ENCODE results near the gene LDLRAD2.

DNA sequence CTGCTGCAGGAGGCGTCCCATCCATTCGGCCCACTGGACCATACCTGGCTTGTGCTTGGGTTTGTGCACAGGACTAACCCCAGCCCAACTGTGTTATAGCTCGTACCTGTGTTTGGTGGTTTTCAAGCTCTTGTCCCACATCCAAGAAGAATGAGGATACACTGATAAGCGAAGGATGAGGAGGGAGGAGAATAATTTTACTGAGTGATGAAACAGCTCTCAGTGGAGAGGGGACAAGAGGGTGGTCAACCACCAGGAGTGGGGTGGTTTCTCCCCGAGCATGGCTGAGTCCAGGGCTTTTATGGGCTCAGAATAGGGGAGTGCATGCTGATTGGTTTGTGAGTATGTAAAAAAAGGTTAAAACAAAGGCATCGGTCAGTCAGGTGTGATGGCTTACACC, 17.0 kb upstream of the LDLRAD2 start:
- TF ChIP-seq, protein P1, sequence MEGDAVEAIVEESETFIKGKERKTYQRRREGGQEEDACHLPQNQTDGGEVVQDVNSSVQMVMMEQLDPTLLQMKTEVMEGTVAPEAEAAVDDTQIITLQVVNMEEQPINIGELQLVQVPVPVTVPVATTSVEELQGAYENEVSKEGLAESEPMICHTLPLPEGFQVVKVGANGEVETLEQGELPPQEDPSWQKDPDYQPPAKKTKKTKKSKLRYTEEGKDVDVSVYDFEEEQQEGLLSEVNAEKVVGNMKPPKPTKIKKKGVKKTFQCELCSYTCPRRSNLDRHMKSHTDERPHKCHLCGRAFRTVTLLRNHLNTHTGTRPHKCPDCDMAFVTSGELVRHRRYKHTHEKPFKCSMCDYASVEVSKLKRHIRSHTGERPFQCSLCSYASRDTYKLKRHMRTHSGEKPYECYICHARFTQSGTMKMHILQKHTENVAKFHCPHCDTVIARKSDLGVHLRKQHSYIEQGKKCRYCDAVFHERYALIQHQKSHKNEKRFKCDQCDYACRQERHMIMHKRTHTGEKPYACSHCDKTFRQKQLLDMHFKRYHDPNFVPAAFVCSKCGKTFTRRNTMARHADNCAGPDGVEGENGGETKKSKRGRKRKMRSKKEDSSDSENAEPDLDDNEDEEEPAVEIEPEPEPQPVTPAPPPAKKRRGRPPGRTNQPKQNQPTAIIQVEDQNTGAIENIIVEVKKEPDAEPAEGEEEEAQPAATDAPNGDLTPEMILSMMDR (conservative IDR thresholded peaks at IDR 0.05; ENCODE audit: low read depth, low read length): no peak
- no peak for TF ChIP-seq EZH2 (IDR thresholded peaks at IDR 0.05; ENCODE audit: borderline replicate concordance, low read depth, low read length, poor library complexity, severe bottlenecking)
